Astrocyte (in vitro differentiated cells and primary cell): ENCODE measurements around the gene C1orf21. TPM values are rescaled to one million over a fixed set of nuclear protein-coding genes. Genes with fewer than 3 reads are reported as not detected.

ENCODE experiments used
- DNase-seq: peaks from one replicate; pipeline ENCODE4 v3.0.0-alpha.2; 2010; ENCODE audit warnings: low read depth
- FAIRE-seq: peaks from 2 replicates; lab custom pipeline; 2011; peaks lifted over from hg19 to GRCh38; lab: Jason Lieb, UNC
- H2AFZ ChIP-seq: 2 replicates; pipeline ENCODE4 v1.6.0; 2012; ENCODE audit warnings: low read depth, low read length, inconsistent platforms
- H3K27ac ChIP-seq: 2 replicates; pipeline ENCODE4 v1.5.1; 2011; ENCODE audit warnings: low read depth, low read length, inconsistent platforms
- H3K27me3 ChIP-seq: 2 replicates; pipeline ENCODE4 v1.6.0; 2011; ENCODE audit warnings: low read length, inconsistent platforms; ENCODE audit not compliant: insufficient read depth
- H3K36me3 ChIP-seq: 2 replicates; pipeline ENCODE4 v1.5.1; 2011; ENCODE audit warnings: low read length, inconsistent platforms; ENCODE audit not compliant: insufficient read depth
- H3K4me1 ChIP-seq: 2 replicates; pipeline ENCODE4 v1.5.1; 2011; ENCODE audit warnings: low read length, inconsistent platforms; ENCODE audit not compliant: insufficient read depth
- H3K4me2 ChIP-seq: 2 replicates; pipeline ENCODE4 v1.6.0; 2012; ENCODE audit warnings: low read length, inconsistent platforms
- H3K4me3 ChIP-seq: 2 replicates; pipeline ENCODE4 v1.5.1; 2011; ENCODE audit warnings: low read depth, mild to moderate bottlenecking, low read length, inconsistent platforms; ENCODE audit not compliant: insufficient read depth
- H3K79me2 ChIP-seq: 2 replicates; pipeline ENCODE4 v1.6.0; 2012; ENCODE audit warnings: mild to moderate bottlenecking, low read length, inconsistent platforms; ENCODE audit not compliant: insufficient read depth
- H3K9ac ChIP-seq: 2 replicates; pipeline ENCODE4 v1.6.0; 2012; ENCODE audit warnings: mild to moderate bottlenecking, low read length, inconsistent platforms
- H3K9me3 ChIP-seq: 2 replicates; pipeline ENCODE4 v1.5.1; 2012; ENCODE audit warnings: low read depth, mild to moderate bottlenecking, low read length, inconsistent platforms; ENCODE audit not compliant: insufficient read depth
- H4K20me1 ChIP-seq: 2 replicates; pipeline ENCODE4 v1.6.0; 2012; ENCODE audit warnings: low read length, inconsistent platforms; ENCODE audit not compliant: insufficient read depth
- H3K27ac Mint-ChIP-seq: one replicate; pipeline ENCODE4 v1.8.0; 2021; ENCODE audit warnings: mild to moderate bottlenecking, mixed read lengths; ENCODE audit not compliant: unreplicated experiment
- H3K27me3 Mint-ChIP-seq: one replicate; pipeline ENCODE4 v1.8.0; 2021; ENCODE audit warnings: low read depth, mixed read lengths; ENCODE audit not compliant: unreplicated experiment
- H3K36me3 Mint-ChIP-seq: one replicate; pipeline ENCODE4 v1.8.0; 2021; ENCODE audit warnings: low read depth, mixed read lengths; ENCODE audit not compliant: unreplicated experiment
- H3K4me1 Mint-ChIP-seq: one replicate; pipeline ENCODE4 v1.8.0; 2021; ENCODE audit warnings: low read depth, mixed read lengths; ENCODE audit not compliant: unreplicated experiment
- H3K4me3 Mint-ChIP-seq: one replicate; pipeline ENCODE4 v1.8.0; 2021; ENCODE audit warnings: mild to moderate bottlenecking, moderate library complexity, mixed read lengths; ENCODE audit not compliant: unreplicated experiment
- H3K9me3 Mint-ChIP-seq: one replicate; pipeline ENCODE4 v1.8.0; 2021; ENCODE audit warnings: mild to moderate bottlenecking, mixed read lengths; ENCODE audit not compliant: unreplicated experiment
- CTCF ChIP-seq: IDR thresholded peaks from 2 replicates; pipeline ENCODE4 v1.5.1; 2011; ENCODE audit warnings: low read depth, mild to moderate bottlenecking, inconsistent platforms, low read length, moderate library complexity; ENCODE audit not compliant: insufficient read depth
- EZH2 ChIP-seq: IDR thresholded peaks from 2 replicates; pipeline ENCODE4 v1.6.1; 2012; ENCODE audit warnings: mild to moderate bottlenecking, low read length, inconsistent platforms; ENCODE audit not compliant: insufficient read depth
- total RNA-seq: library from RNA; stranded (reverse); gene quantifications from 2 replicates; pipeline ENCODE4 v1.2.1, GENCODE V29; 2021

C1orf21 gene
- total RNA-seq, 1 donor from 2014 or later, result 15.1 TPM

DNA sequence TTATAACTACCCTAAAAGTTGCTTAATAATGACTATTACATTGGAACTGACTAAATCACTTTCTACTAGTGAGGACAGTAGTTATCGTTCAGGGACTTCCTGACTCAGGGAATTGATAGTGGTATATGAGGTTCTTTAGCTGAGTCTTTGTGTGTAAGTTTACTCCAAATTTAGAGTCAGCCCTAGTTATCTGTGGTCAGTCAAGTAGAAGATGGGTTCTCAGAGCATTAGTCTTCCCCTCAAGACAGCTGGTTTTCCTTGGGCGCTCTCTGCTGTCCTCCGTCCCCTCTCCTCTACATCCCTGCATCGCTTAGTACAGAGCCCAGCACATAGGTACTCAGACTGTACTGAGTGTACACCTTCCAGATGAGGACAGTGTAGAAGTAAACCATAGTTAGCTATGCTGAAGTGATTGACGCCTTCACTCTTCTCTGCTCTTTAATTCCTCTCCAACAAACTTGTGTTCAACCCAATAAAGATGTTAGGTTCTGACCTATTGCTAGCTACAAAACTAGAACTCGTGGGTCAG lies 116.5 kb downstream of the C1orf21 start:
- Histone ChIP-seq H3K27me3 (no peaks in the 10 kb centered on the region), H3K4me3 (no peak overlapping the region), H3K27ac (no peak overlapping the region), H3K4me2 (no peak overlapping the region), H4K20me1 (no peaks in the 10 kb centered on the region), H3K79me2 (no peaks in the 10 kb centered on the region), H3K36me3 (no peaks in the 10 kb centered on the region), H2AFZ (no peak overlapping the region), H3K9ac (no peak overlapping the region), H3K9me3 (no peaks in the 10 kb centered on the region), H3K4me1 (no peaks in the 10 kb centered on the region)
- no peaks in the 10 kb centered on the region for H3K9me3 Mint-ChIP-seq
- FAIRE-seq (no peak), DNase-seq (no peak)
- no peaks in the 10 kb centered on the region for H3K27me3 Mint-ChIP-seq
- H3K27ac Mint-ChIP-seq, result no peak overlapping the region
- peaks cover 15% of the 10 kb centered on the region for H3K4me1 Mint-ChIP-seq
- H3K36me3 Mint-ChIP-seq, result no peaks in the 10 kb centered on the region
- no peak for TF ChIP-seq EZH2
- no peak for TF ChIP-seq CTCF
- no peak overlapping the region for H3K4me3 Mint-ChIP-seq

- Histone ChIP-seq H3K36me3 (no peaks in the 10 kb centered on the region), H3K27ac (no peak overlapping the region), H3K27me3 (no peaks in the 10 kb centered on the region), H3K4me2 (no peak overlapping the region), H3K9me3 (no peaks in the 10 kb centered on the region), H2AFZ (no peak overlapping the region), H4K20me1 (no peaks in the 10 kb centered on the region), H3K79me2 (no peaks in the 10 kb centered on the region), H3K9ac (no peak overlapping the region), H3K4me3 (no peak overlapping the region), H3K4me1 (no peaks in the 10 kb centered on the region)
- H3K36me3 Mint-ChIP-seq, result no peaks in the 10 kb centered on the region
- DNase-seq (no peak), FAIRE-seq (no peak)
- TF ChIP-seq EZH2 (no peak), CTCF (no peak)
- H3K27ac Mint-ChIP-seq, result no peak overlapping the region
- no peak overlapping the region for H3K4me3 Mint-ChIP-seq
- no peaks in the 10 kb centered on the region for H3K27me3 Mint-ChIP-seq
- peaks cover 15% of the 10 kb centered on the region for H3K4me1 Mint-ChIP-seq
- H3K9me3 Mint-ChIP-seq, result no peaks in the 10 kb centered on the region
These were observed 117.5 kb downstream of the C1orf21 start for GRCh38 chr1:184504040-184504954.

DNA sequence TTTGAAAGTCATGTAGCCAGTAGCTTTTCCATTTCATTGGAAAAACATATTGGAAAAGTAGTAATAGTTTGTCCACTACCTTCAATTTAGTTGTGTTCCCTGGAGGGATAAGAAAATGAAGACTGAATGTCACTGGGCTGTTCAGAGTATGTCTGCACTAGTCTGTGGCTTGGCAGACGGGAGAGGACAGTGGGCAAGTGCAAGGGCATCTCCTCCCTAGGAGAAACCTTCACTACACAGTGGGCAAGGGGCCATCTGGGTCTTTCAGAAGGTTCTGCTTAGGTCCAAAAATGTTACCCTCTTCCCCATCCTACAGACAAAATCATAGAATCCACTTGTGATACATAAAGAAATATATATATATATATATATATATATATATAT lies 118.1 kb downstream of the C1orf21 start:
- no peak overlapping the region for H3K27ac ChIP-seq
- H3K9me3 Mint-ChIP-seq, result no peaks in the 10 kb centered on the region
- no peaks in the 10 kb centered on the region for H3K4me1 ChIP-seq
- FAIRE-seq (no peak), DNase-seq (no peak)
- no peaks in the 10 kb centered on the region for H3K79me2 ChIP-seq
- H3K4me1 Mint-ChIP-seq, result peaks cover 15% of the 10 kb centered on the region
- no peaks in the 10 kb centered on the region for H3K9me3 ChIP-seq
- H3K36me3 ChIP-seq, result no peaks in the 10 kb centered on the region
- H3K27ac Mint-ChIP-seq, result no peak overlapping the region
- no peaks in the 10 kb centered on the region for H4K20me1 ChIP-seq
- H3K27me3 ChIP-seq, result no peaks in the 10 kb centered on the region
- TF ChIP-seq CTCF, result no peak
- TF ChIP-seq EZH2, result no peak
- no peaks in the 10 kb centered on the region for H3K27me3 Mint-ChIP-seq
- H3K4me2 ChIP-seq, result no peak overlapping the region
- no peak overlapping the region for H3K9ac ChIP-seq
- no peak overlapping the region for H3K4me3 ChIP-seq
- no peaks in the 10 kb centered on the region for H3K36me3 Mint-ChIP-seq
- H3K4me3 Mint-ChIP-seq, result no peak overlapping the region
- H2AFZ ChIP-seq, result no peak overlapping the region
